ENCODE results near the gene SIK1.

SIK1 gene

DNA sequence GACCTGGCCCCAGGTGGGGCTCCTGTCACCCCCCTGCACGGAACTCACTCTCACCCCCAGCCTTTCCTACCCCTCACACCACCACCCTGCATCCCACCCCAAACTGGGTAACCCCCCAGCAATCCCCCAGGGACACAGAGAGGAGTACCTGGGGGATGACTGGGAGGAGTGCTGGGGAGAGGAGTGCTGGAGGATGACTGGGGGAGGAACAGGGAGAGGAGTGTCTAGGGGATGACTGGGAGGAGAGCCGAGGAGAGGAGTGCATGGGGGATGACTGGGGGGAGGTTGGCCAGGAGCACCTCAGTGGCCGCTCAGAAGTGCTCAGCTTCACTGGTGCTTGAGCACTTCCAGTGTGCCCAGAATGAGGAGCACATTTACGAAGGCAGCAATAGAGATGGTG, 59.1 kb downstream of the SIK1 start:
- Histone ChIP-seq H3K4me1 (ENCODE audit: control insufficient read depth in 5 of 5, insufficient read depth in 5 of 5, low read length in 5 of 5) (peaks cover 0 to 19% (median under 1%) of the 10 kb centered on the region in 5 donors), H3K27me3 (ENCODE audit: control insufficient read depth in 5 of 5, insufficient read depth in 4 of 5, low read length in 5 of 5) (peaks cover 3 to 35% (median 21%) of the 10 kb centered on the region in 5 donors), H3K9me3 (ENCODE audit: control insufficient read depth in 5 of 5, low read length in 5 of 5) (no peaks in the 10 kb centered on the region), H3K9ac (ENCODE audit: low read length in 5 of 5) (no peak overlapping the region), H3K36me3 (ENCODE audit: control insufficient read depth in 5 of 5, insufficient read depth in 5 of 5, low read length in 5 of 5) (no peaks in the 10 kb centered on the region), H3K27ac (ENCODE audit: low read depth, low read length) (no peak overlapping the region), H3K4me3 (ENCODE audit: low read depth in 1 of 5, low read length in 5 of 5) (no peak overlapping the region)

- no peak overlapping the region for H3K4me3 ChIP-seq (ENCODE audit: low read depth in 1 of 5, low read length in 5 of 5)
- peaks cover 0 to 24% (median 6%) of the 10 kb centered on the region in 5 donors for H3K4me1 ChIP-seq (ENCODE audit: control insufficient read depth in 5 of 5, insufficient read depth in 5 of 5, low read length in 5 of 5)
- no peaks in the 10 kb centered on the region for H3K9me3 ChIP-seq (ENCODE audit: control insufficient read depth in 5 of 5, low read length in 5 of 5)
- H3K36me3 ChIP-seq (ENCODE audit: control insufficient read depth in 5 of 5, insufficient read depth in 5 of 5, low read length in 5 of 5): no peaks in the 10 kb centered on the region
- H3K27ac ChIP-seq (ENCODE audit: low read depth, low read length): no peak overlapping the region
- H3K9ac ChIP-seq (ENCODE audit: low read length in 5 of 5): no peak overlapping the region
- H3K27me3 ChIP-seq (ENCODE audit: control insufficient read depth in 5 of 5, insufficient read depth in 4 of 5, low read length in 5 of 5): peaks cover 3 to 36% (median 21%) of the 10 kb centered on the region in 5 donors
Measured at GRCh38 chr21:43367296-43367695, 59.6 kb downstream of the SIK1 start.

- H3K27ac ChIP-seq (ENCODE audit: low read depth, low read length): no peak overlapping the region
- no peaks in the 10 kb centered on the region for H3K9me3 ChIP-seq (ENCODE audit: control insufficient read depth in 5 of 5, low read length in 5 of 5)
- H3K4me1 ChIP-seq (ENCODE audit: control insufficient read depth in 5 of 5, insufficient read depth in 5 of 5, low read length in 5 of 5): peaks cover 2 to 31% (median 12%) of the 10 kb centered on the region in 5 donors
- peaks cover 9 to 42% (median 21%) of the 10 kb centered on the region in 5 donors for H3K27me3 ChIP-seq (ENCODE audit: control insufficient read depth in 5 of 5, insufficient read depth in 4 of 5, low read length in 5 of 5)
- no peaks in the 10 kb centered on the region for H3K36me3 ChIP-seq (ENCODE audit: control insufficient read depth in 5 of 5, insufficient read depth in 5 of 5, low read length in 5 of 5)
- no peak overlapping the region for H3K4me3 ChIP-seq (ENCODE audit: low read depth in 1 of 5, low read length in 5 of 5)
- H3K9ac ChIP-seq (ENCODE audit: low read length in 5 of 5): no peak overlapping the region
Measured at GRCh38 chr21:43366656-43367055, 60.3 kb downstream of the SIK1 start.

DNA sequence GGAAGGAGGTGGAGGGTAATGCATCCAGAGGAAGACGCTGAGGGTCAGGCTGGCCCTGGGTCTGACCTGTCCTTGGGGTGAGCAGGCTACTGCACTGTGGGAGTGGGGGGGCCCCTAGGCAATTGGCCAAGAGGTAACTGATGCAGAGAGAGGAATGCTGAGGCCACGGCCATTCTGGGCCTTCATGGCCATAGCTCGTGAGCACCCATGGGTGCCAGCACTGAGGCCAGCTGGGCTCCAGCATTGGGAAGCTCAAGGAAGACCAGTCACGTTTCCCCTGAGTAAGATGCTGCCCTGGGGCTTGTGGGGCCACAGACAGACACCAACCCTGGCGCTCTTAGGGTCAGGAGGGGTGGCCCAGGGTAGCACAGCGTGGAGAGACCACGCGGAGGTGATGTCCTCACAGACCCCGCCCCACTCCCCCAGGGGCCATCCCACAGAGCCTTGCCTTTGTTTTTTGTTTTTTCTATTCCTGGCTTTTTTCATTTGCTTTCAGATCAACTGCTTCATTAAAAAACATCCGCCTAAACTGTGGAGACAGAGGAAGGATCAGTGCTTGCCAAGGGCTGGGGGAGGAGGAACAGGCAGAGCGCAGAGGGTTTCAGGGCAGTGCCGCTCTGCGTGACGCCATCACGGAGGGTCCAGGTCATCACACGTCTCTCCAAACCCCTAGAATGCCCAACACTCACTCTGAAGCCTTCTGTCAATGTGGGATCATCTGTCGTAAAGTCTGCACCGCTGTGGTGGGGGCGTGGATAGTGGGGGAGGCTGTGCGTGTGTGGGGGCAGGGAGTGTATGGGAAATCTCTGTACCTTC, 61.1 kb downstream of the SIK1 start:
- peaks cover 4 to 39% (median 20%) of the 10 kb centered on the region in 5 donors for H3K4me1 ChIP-seq (ENCODE audit: control insufficient read depth in 5 of 5, insufficient read depth in 5 of 5, low read length in 5 of 5)
- no peaks in the 10 kb centered on the region for H3K36me3 ChIP-seq (ENCODE audit: control insufficient read depth in 5 of 5, insufficient read depth in 5 of 5, low read length in 5 of 5)
- no peak overlapping the region for H3K27ac ChIP-seq (ENCODE audit: low read depth, low read length)
- H3K27me3 ChIP-seq (ENCODE audit: control insufficient read depth in 5 of 5, insufficient read depth in 4 of 5, low read length in 5 of 5): peaks cover 12 to 50% (median 21%) of the 10 kb centered on the region in 5 donors
- H3K9ac ChIP-seq (ENCODE audit: low read length in 5 of 5): no peak overlapping the region
- no peak overlapping the region for H3K4me3 ChIP-seq (ENCODE audit: low read depth in 1 of 5, low read length in 5 of 5)
- H3K9me3 ChIP-seq (ENCODE audit: control insufficient read depth in 5 of 5, low read length in 5 of 5): no peaks in the 10 kb centered on the region

- H3K36me3 ChIP-seq (ENCODE audit: control insufficient read depth in 5 of 5, insufficient read depth in 5 of 5, low read length in 5 of 5): no peaks in the 10 kb centered on the region
- H3K9me3 ChIP-seq (ENCODE audit: control insufficient read depth in 5 of 5, low read length in 5 of 5): no peaks in the 10 kb centered on the region
- no peak overlapping the region for H3K4me3 ChIP-seq (ENCODE audit: low read depth in 1 of 5, low read length in 5 of 5)
- H3K4me1 ChIP-seq (ENCODE audit: control insufficient read depth in 5 of 5, insufficient read depth in 5 of 5, low read length in 5 of 5): peaks cover 4 to 39% (median 20%) of the 10 kb centered on the region in 5 donors
- H3K9ac ChIP-seq (ENCODE audit: low read length in 5 of 5): no peak overlapping the region
- H3K27me3 ChIP-seq (ENCODE audit: control insufficient read depth in 5 of 5, insufficient read depth in 4 of 5, low read length in 5 of 5): peaks cover 12 to 48% (median 20%) of the 10 kb centered on the region in 5 donors
- H3K27ac ChIP-seq (ENCODE audit: low read depth, low read length): no peak overlapping the region
Measured at GRCh38 chr21:43364851-43365424, 62.0 kb downstream of the SIK1 start.
